ENCODE results near the gene EPB41L4B.

EPB41L4B gene

GRCh38 chr9:109251776-109252106, 69.1 kb downstream of the EPB41L4B start:
- Histone ChIP-seq H3K27me3 (replicated peaks; ENCODE audit: control insufficient read depth, insufficient read depth, low read length) (no peaks in the 10 kb centered on the region), H3K9me3 (ENCODE audit: control insufficient read depth, low read length) (no peaks in the 10 kb centered on the region), H3K4me3 (ENCODE audit: low read length) (no peak overlapping the region), H3K9ac (ENCODE audit: low read length) (no peak overlapping the region), H3K4me1 (ENCODE audit: control insufficient read depth, insufficient read depth, low read length) (peaks cover 64% of the 10 kb centered on the region), H3K36me3 (ENCODE audit: control insufficient read depth, insufficient read depth, low read length, severe bottlenecking) (no peaks in the 10 kb centered on the region)
- no peak for DNase-seq (ENCODE audit: low read depth)

DNA sequence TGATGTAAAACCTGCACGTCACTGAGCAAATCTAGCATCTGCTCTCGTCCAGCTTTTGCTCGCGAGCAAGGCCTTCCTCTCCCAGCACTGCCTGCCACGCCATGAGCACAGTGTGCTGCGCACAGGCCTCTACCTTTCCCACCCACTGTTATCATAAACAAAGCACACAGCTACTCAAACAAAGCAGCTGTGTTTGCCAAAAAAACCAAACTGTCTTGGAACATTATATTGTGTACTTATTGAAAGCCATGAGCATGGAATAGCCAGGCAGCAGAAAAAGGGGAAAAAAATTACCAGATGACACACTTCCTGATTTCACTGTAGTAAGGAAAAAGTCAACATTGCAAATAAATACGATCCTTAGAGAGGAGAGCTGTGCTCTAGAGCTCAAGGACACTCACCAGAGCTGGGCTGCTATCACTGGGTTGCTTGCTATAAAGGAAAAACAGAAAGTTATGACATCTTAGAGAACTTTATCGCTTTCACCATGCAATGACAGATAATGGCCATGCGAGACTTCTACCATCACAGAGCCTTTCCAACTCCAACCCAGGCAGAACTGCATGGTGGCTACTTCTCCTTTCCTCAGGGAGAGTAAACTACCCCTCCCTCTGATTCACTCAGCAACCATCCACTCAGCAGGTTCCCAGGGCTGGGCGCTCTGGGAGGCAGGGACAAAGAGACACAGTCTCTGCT, 69.6 kb downstream of the EPB41L4B start:
- H3K4me1 ChIP-seq (ENCODE audit: control insufficient read depth, insufficient read depth, low read length): peaks cover 69% of the 10 kb centered on the region
- no peak overlapping the region for H3K9ac ChIP-seq (ENCODE audit: low read length)
- H3K36me3 ChIP-seq (ENCODE audit: control insufficient read depth, insufficient read depth, low read length, severe bottlenecking): no peaks in the 10 kb centered on the region
- no peaks in the 10 kb centered on the region for H3K9me3 ChIP-seq (ENCODE audit: control insufficient read depth, low read length)
- H3K4me3 ChIP-seq (ENCODE audit: low read length): no peak overlapping the region
- H3K27me3 ChIP-seq (replicated peaks; ENCODE audit: control insufficient read depth, insufficient read depth, low read length): no peaks in the 10 kb centered on the region
- DNase-seq (ENCODE audit: low read depth): peak; percentile 27

DNA sequence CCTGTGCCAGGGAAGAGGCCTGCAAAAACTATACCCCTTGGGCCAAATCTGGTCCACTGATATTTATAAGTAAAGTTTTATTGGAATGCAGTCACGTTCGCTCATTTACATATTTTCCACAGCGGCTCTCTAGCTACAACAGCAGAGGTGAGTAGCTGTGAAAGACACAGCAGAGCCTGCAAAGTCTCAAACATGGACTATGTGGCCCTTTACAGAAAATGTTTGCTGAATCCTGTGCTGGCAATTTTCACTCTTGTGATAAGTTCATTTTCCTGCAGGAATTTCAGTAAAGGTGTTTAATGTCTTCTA, 70.1 kb downstream of the EPB41L4B start:
- Histone ChIP-seq H3K9me3 (ENCODE audit: control insufficient read depth, low read length) (no peaks in the 10 kb centered on the region), H3K9ac (ENCODE audit: low read length) (no peak overlapping the region), H3K36me3 (ENCODE audit: control insufficient read depth, insufficient read depth, low read length, severe bottlenecking) (no peaks in the 10 kb centered on the region), H3K4me3 (ENCODE audit: low read length) (no peak overlapping the region), H3K4me1 (ENCODE audit: control insufficient read depth, insufficient read depth, low read length) (peaks cover 70% of the 10 kb centered on the region), H3K27me3 (replicated peaks; ENCODE audit: control insufficient read depth, insufficient read depth, low read length) (no peaks in the 10 kb centered on the region)
- no peak for DNase-seq (ENCODE audit: low read depth)

- no peak overlapping the region for H3K9ac ChIP-seq (ENCODE audit: low read length)
- no peaks in the 10 kb centered on the region for H3K9me3 ChIP-seq (ENCODE audit: control insufficient read depth, low read length)
- DNase-seq (ENCODE audit: low read depth): no peak
- no peak overlapping the region for H3K4me3 ChIP-seq (ENCODE audit: low read length)
- no peaks in the 10 kb centered on the region for H3K36me3 ChIP-seq (ENCODE audit: control insufficient read depth, insufficient read depth, low read length, severe bottlenecking)
- H3K4me1 ChIP-seq (ENCODE audit: control insufficient read depth, insufficient read depth, low read length): peaks cover 67% of the 10 kb centered on the region
- no peaks in the 10 kb centered on the region for H3K27me3 ChIP-seq (replicated peaks; ENCODE audit: control insufficient read depth, insufficient read depth, low read length)
These were observed 70.5 kb downstream of the EPB41L4B start for GRCh38 chr9:109250311-109250741.

GRCh38 chr9:109249615-109250014, 71.2 kb downstream of the EPB41L4B start:
- H3K36me3 ChIP-seq (ENCODE audit: control insufficient read depth, insufficient read depth, low read length, severe bottlenecking): no peaks in the 10 kb centered on the region
- H3K9me3 ChIP-seq (ENCODE audit: control insufficient read depth, low read length): no peaks in the 10 kb centered on the region
- no peak for DNase-seq (ENCODE audit: low read depth)
- H3K27me3 ChIP-seq (replicated peaks; ENCODE audit: control insufficient read depth, insufficient read depth, low read length): no peaks in the 10 kb centered on the region
- H3K4me3 ChIP-seq (ENCODE audit: low read length): no peak overlapping the region
- H3K4me1 ChIP-seq (ENCODE audit: control insufficient read depth, insufficient read depth, low read length): peaks cover 64% of the 10 kb centered on the region
- H3K9ac ChIP-seq (ENCODE audit: low read length): no peak overlapping the region

DNA sequence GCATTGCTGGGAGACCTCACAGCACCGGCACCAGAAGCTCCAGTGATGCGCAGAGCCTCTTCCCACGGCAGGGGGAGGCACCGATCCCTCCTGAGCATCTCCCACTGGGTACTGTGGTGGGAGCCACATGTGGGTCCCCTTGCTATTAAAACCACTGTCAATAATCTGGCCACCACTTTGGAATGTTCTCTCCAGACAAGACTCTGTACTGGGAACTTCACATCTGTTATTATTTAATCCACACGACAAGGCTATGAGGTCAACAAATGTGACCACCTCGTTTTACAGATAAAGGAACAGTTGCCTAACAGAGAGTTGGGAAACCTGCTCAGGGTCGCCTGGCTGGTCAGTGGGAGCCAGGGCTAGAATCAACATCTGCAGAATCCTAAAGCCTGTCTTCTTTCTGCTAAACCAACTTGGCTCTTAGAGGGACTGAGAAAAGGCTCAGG, 72.7 kb downstream of the EPB41L4B start:
- Histone ChIP-seq H3K36me3 (ENCODE audit: control insufficient read depth, insufficient read depth, low read length, severe bottlenecking) (no peaks in the 10 kb centered on the region), H3K4me1 (ENCODE audit: control insufficient read depth, insufficient read depth, low read length) (peaks cover 53% of the 10 kb centered on the region), H3K9ac (ENCODE audit: low read length) (no peak overlapping the region), H3K4me3 (ENCODE audit: low read length) (no peak overlapping the region), H3K9me3 (ENCODE audit: control insufficient read depth, low read length) (no peaks in the 10 kb centered on the region), H3K27me3 (replicated peaks; ENCODE audit: control insufficient read depth, insufficient read depth, low read length) (no peaks in the 10 kb centered on the region)
- DNase-seq (ENCODE audit: low read depth): peak; percentile 42

DNA sequence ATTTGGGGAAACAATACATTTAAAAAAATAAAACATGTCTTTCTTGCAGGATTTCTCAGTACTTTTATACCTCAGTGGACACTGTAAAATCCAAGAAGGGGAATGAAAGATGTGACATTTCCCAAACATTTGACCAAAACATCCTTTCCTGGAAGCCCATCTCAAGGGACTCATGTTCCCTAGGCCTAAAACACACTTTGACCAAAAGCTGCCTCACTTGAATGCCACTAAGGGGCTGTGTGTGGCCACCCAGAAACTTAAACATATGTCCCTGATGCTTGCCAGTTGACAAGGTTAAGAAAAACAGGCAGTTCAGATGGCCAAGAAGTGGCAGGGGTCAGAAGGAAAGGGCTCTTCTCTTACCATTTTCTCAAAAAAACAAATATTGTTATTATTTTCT, 73.6 kb downstream of the EPB41L4B start:
- Histone ChIP-seq H3K4me1 (ENCODE audit: control insufficient read depth, insufficient read depth, low read length) (peaks cover 45% of the 10 kb centered on the region), H3K36me3 (ENCODE audit: control insufficient read depth, insufficient read depth, low read length, severe bottlenecking) (no peaks in the 10 kb centered on the region), H3K9ac (ENCODE audit: low read length) (no peak overlapping the region), H3K4me3 (ENCODE audit: low read length) (no peak overlapping the region), H3K9me3 (ENCODE audit: control insufficient read depth, low read length) (no peaks in the 10 kb centered on the region), H3K27me3 (replicated peaks; ENCODE audit: control insufficient read depth, insufficient read depth, low read length) (no peaks in the 10 kb centered on the region)
- DNase-seq (ENCODE audit: low read depth): no peak

DNA sequence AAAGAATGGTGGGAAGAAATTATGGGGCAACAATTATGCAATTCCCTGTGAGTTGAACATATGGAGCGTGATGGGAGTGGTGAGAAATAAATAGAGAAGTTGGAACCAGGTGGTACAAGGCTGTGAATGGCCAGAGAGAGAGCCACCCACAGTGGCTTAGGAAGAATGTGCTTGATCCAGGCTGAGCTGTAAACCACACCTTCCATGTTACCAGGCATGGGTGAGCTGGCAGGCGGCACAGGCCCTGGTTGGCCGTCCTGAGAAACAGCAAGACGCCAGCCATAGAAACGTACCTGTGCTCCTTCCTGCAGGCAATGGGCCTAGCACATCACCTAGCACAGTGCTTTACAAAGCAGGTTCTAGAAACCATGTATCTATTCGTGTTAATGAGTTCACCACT, 74.3 kb downstream of the EPB41L4B start:
- H3K4me3 ChIP-seq (ENCODE audit: low read length): no peak overlapping the region
- no peaks in the 10 kb centered on the region for H3K36me3 ChIP-seq (ENCODE audit: control insufficient read depth, insufficient read depth, low read length, severe bottlenecking)
- H3K4me1 ChIP-seq (ENCODE audit: control insufficient read depth, insufficient read depth, low read length): peaks cover 40% of the 10 kb centered on the region
- DNase-seq (ENCODE audit: low read depth): no peak
- H3K9ac ChIP-seq (ENCODE audit: low read length): no peak overlapping the region
- no peaks in the 10 kb centered on the region for H3K27me3 ChIP-seq (replicated peaks; ENCODE audit: control insufficient read depth, insufficient read depth, low read length)
- no peaks in the 10 kb centered on the region for H3K9me3 ChIP-seq (ENCODE audit: control insufficient read depth, low read length)

DNA sequence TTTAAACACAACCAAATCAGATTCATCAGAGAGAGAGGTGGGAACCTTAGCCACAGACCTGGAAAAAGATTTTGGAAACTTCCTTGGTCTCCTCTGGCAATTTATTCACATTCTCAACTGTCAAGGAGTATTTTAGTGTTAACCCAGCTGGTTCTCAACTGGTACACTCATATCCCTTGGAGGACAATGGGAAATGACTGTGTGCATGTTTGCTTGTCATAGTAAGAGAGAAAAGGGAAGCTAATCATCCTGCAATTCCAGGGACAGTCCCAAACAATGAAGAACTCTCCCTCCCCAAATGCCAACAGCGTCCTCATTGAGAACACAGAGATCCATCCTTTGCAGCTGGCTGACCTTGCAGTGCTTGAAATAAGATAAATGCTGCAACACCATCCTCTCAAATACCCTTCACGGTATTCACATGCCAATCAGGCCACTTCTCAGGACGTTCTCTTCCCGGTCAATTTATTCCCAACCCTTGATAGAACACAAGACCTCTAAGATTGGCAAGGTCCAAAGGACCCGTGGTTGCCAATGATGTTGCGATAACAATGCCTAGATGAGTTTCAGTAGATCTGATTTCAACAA, 75.5 kb downstream of the EPB41L4B start:
- no peak overlapping the region for H3K4me3 ChIP-seq (ENCODE audit: low read length)
- H3K9ac ChIP-seq (ENCODE audit: low read length): no peak overlapping the region
- H3K36me3 ChIP-seq (ENCODE audit: control insufficient read depth, insufficient read depth, low read length, severe bottlenecking): no peaks in the 10 kb centered on the region
- peaks cover 30% of the 10 kb centered on the region for H3K4me1 ChIP-seq (ENCODE audit: control insufficient read depth, insufficient read depth, low read length)
- H3K9me3 ChIP-seq (ENCODE audit: control insufficient read depth, low read length): no peaks in the 10 kb centered on the region
- no peak for DNase-seq (ENCODE audit: low read depth)
- H3K27me3 ChIP-seq (replicated peaks; ENCODE audit: control insufficient read depth, insufficient read depth, low read length): no peaks in the 10 kb centered on the region

DNA sequence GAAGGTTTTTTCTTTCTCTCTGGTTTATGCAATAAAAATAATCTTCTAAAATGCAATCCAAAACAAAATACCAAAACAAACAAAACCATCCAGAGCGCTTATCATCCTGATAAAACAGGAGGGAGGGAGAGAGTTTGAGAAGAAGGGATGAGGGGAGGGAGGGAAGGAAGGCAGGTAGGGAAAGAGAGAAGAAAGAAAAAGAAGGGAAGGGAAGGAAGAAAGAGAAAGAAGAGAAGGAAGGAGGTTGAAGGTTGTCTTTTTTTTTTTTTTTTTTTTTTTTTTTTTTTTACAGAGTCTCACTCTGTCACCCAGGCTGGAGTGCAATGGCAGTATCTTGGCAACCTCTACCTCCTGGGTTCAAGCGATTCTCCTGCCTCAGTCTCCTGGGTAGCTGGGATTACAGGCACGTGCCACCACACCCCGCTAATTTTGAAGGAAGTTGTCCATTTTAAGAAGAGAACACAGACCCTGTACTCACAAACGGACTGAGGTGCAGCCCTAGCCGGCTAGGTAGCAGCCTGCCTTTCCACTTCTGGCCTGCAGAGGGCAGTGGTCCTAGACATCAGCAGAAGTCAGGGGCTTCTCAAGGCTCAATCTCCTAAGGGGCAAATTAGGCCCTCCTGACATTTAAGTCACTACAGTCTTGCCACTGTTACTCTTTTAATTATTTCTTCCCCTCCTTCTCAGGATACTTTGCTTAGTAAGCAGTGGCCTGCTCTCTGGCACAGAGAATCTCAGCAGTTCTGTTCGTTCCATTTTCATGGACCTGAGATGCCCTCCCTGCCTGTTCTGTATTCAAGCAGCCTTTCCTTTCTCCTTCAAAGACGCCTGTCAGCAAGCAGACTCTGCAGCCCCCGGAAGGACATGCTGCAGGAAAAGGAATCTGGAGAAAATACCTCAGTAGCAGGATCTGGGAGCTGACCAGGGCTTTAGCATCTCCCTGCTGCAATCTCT, 76.4 kb downstream of the EPB41L4B start:
- H3K9ac ChIP-seq (ENCODE audit: low read length): no peak overlapping the region
- no peaks in the 10 kb centered on the region for H3K36me3 ChIP-seq (ENCODE audit: control insufficient read depth, insufficient read depth, low read length, severe bottlenecking)
- H3K4me1 ChIP-seq (ENCODE audit: control insufficient read depth, insufficient read depth, low read length): peaks cover 30% of the 10 kb centered on the region
- H3K27me3 ChIP-seq (replicated peaks; ENCODE audit: control insufficient read depth, insufficient read depth, low read length): no peaks in the 10 kb centered on the region
- peak; percentile 86 for DNase-seq (ENCODE audit: low read depth)
- H3K9me3 ChIP-seq (ENCODE audit: control insufficient read depth, low read length): no peaks in the 10 kb centered on the region
- H3K4me3 ChIP-seq (ENCODE audit: low read length): no peak overlapping the region

- no peak for DNase-seq (ENCODE audit: low read depth)
- no peak overlapping the region for H3K9ac ChIP-seq (ENCODE audit: low read length)
- peaks cover 23% of the 10 kb centered on the region for H3K4me1 ChIP-seq (ENCODE audit: control insufficient read depth, insufficient read depth, low read length)
- no peaks in the 10 kb centered on the region for H3K36me3 ChIP-seq (ENCODE audit: control insufficient read depth, insufficient read depth, low read length, severe bottlenecking)
- H3K4me3 ChIP-seq (ENCODE audit: low read length): no peak overlapping the region
- no peaks in the 10 kb centered on the region for H3K9me3 ChIP-seq (ENCODE audit: control insufficient read depth, low read length)
- H3K27me3 ChIP-seq (replicated peaks; ENCODE audit: control insufficient read depth, insufficient read depth, low read length): no peaks in the 10 kb centered on the region
These were observed 78.1 kb downstream of the EPB41L4B start for GRCh38 chr9:109242741-109243140.
